GM19468 (cell line): Measurements from ENCODE around the gene WDR33.

Experiments used
- ATAC-seq: cut with Tn5 transposase; IDR thresholded peaks from one replicate; pipeline ENCODE4 v1.9.1; 2021; ENCODE audit warnings: mild to moderate bottlenecking, moderate library complexity, moderate number of reproducible peaks; ENCODE audit not compliant: unreplicated experiment; ENCODE audit errors: extremely low read depth

Gene WDR33

DNA sequence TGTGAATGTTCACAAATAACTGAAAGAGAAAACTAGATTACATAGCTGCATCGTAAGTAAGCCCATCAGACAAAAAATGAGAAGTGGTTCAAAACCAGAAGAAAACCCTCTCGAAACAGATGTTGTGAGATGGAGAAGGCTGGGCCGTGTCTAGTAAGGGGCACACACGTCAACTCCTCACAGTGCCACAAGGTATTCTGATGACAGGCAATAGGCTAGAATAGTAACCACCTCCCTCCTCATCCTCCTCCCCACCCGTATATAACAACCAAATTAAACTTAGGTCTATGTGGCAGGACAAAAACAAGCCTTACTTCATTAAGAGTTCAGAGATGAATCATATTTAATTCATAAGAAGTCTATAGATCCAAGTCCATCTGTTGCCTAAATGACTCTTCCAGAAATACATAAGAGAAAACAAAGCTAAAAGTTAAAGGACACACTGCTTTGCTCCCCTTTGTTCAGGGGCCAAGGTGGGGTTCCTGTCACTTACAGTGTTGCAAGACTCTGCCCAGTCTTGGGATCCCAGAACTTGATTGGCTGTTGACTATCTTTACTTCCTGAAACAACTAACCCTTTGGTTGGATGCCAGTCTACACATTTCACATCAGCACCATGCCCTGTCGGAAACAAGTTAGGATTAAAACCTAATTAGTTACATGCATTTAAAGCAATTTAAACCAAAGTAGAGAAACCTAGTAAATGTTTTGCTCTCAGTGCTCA is 84.7 kb downstream of the WDR33 start:
- no peak for ATAC-seq

GRCh38 chr2:127722807-127723206 is 88.2 kb downstream of the WDR33 start:
- no peak for ATAC-seq

DNA sequence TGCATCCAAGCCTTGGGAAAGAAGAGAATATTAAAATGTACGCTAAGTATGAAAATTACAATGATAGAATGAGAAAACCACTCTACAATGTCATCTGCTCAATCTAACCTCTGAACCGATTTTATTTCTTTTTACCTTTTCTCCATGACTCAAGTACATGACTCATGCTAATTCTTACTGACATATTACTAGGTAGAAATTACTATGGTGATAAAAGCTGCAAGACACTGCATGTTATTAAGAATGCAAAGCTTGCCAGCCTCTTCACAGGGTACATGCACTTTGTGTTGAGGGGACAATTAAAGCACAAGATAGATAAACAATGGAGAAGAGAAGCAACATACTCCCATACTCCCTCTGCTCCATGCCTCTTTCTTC is 89.0 kb downstream of the WDR33 start:
- no peak for ATAC-seq

DNA sequence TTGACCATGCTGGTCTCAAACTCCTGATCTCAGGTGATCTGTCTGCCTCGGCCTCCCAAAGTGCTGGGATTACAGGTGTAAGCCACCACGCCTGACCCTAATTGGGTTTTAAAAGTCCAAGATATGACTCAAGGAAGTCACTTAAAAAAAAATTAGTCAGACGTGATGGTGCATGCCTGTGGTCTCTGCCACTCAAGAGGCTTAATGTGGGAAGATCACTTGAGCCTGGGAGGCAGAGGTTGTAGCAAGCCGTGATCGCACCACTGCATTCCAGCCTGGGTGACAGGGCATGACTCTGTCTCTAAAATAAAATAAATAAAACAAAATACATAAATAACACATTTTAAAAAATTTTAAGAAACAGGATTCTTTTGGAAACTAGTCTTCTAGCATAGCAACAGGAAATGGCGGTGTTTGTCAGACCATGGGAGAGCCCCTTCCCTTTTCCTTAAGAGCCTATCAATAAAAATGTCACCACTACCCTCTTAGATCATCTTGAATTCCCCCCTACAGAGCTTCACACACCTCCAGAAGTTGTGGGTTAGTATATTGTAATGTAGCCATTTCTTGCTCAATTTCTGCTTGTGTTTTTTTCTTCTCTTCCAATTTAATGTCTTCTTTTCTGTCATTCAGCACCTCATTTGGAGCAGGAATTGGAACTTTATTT is 89.5 kb downstream of the WDR33 start:
- ATAC-seq = no peak

- ATAC-seq = no peak
Measured at GRCh38 chr2:127719301-127720218, 91.4 kb downstream of the WDR33 start.

GRCh38 chr2:127718271-127718670 is 92.7 kb downstream of the WDR33 start:
- no peak for ATAC-seq

- no peak for ATAC-seq
Measured at GRCh38 chr2:127715778-127716449, 95.1 kb downstream of the WDR33 start.

DNA sequence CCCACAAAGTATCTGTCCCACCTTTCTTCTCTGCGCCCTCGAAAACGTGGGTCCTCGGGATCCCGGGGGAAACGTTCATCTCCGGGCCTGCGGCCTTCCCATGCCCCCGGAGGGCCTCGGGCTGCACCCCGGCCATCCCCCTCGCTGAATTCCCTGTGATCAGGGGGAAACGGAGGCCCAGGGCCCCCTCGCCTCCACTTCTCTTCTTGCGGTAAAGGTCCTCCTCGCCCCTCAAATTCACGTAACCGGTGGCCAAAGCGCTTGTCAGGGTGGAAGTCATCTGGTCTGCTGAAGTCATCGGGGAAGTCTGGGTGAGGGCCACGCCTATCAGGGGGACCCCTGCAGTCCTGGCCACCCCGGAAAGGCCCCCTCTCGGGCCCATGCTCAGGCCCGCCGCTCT is 97.4 kb downstream of the WDR33 start:
- ATAC-seq = no peak

GRCh38 chr2:127712999-127713398 is 98.0 kb downstream of the WDR33 start:
- no peak for ATAC-seq

DNA sequence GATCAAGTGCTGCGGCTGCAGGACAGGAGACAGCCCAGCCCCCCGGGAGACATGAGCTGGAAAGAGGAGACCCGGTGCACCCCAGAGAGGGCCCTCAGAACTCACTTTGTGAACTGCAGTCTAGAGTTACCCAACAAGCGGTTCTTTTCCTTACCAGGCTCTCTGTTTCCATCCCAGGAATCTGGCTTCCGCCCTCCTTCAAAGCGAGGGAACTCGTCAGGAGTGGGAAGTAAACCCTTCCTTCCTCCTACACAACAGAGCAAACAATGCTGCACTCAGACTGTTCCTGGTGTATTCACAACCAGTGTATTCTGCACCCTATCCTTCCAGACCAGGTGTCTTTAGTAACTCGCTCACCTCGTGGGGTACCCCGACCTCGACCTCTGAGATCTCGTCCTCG is 101.6 kb downstream of the WDR33 start:
- ATAC-seq = no peak

GRCh38 chr2:127707890-127708648 is 102.9 kb downstream of the WDR33 start:
- ATAC-seq = no peak

- no peak for ATAC-seq
Measured at GRCh38 chr2:127706215-127706990, 104.6 kb downstream of the WDR33 start.

DNA sequence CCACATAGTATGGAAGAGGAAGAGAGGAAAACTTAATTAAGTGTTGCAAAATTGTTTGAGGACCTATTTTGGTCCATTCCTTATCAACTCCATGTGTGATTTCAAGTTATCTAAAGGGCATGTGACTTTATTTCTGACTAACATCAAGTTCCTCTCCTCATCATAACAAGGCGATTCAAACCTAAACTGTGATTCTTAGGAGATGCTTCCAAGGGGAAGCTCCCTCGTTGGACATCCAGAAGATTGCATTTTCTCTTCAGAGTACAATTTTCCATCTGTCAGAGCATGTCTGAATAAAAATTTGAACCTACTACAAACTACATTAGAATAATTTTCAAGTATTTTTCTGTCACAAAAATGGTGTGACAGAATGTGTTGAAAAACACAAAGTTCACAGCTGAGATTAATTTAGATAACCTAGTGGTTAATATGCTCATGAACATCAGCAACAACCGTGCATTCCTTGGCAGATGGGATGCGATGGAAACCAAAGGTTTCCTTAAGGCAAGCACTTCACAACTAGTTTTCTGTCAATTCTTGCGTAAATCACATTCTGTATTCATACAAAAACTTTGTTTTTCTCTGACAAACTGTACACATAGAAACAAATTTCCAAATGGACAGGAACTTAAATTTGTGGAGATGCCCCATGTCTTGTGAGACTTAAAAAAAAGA is 105.4 kb downstream of the WDR33 start:
- no peak for ATAC-seq

- ATAC-seq = no peak
Measured at GRCh38 chr2:127704641-127705390, 106.2 kb downstream of the WDR33 start.

- ATAC-seq = no peak
Measured at GRCh38 chr2:127703282-127703681, 107.7 kb downstream of the WDR33 start.

DNA sequence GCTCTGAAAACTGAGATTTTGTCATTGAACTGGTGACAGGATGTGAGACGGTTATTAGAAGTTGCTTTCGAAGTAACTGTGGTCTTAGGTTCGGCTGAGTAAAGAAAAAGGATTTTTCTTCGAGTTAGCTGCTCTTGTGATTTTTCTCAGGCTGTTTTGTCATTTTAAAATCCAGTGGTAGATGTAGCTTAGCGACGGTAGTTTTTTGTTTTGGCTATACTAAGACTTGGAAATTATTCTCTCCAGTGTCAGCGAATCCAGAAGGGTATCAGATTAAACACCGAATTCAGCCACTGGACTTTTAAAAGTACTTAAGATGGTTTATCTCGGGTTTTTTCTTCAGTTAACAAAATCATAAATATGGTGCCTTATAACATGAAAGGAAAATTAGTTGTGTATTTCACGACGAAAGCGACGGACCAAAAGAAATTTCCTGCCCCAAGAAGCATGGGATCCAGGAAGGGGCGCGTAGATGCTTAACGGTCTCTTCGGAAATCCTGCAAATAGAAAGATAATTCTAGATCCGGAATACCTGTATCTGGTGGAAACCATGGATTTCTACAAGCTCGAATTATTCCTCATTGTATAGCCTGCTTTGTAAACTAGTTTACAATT is 108.5 kb downstream of the WDR33 start:
- ATAC-seq = no peak

GRCh38 chr2:127701651-127702394 is 109.1 kb downstream of the WDR33 start:
- ATAC-seq = peak; percentile 44
